B cell (primary cell): Measurements from ENCODE around the gene GALNT6. TPM values are rescaled to one million over a fixed set of nuclear protein-coding genes. Genes with fewer than 3 reads are reported as not detected.

Experiments
- ATAC-seq: fragments of 200-7000 bp; cut with Tn5 transposase; one replicate; pipeline ENCODE4 v1.10.0; 2021; ENCODE audit warnings: low read depth, mild to moderate bottlenecking, moderate number of reproducible peaks, moderate library complexity
- CTCF ChIA-PET: fragments of 350-600 bp; sonication (Branson Sonifier 250); formaldehyde crosslinking; loops from one replicate; lab custom pipeline; 2021; ENCODE audit warnings: antibody characterized with exemption, inconsistent platforms; lab: Charles Lee
- POLR2A ChIA-PET: fragments of 350-600 bp; sonication (Branson Sonifier 250); formaldehyde crosslinking; loops from one replicate; lab custom pipeline; 2021; ENCODE audit warnings: antibody characterized with exemption; lab: Charles Lee
- DNase-seq: peaks from one replicate; pipeline ENCODE4 v3.0.0; 2013
- H2AFZ ChIP-seq: 2 replicates; pipeline ENCODE4 v1.6.1; 2012; ENCODE audit warnings: mild to moderate bottlenecking, low read depth, low read length; ENCODE audit not compliant: insufficient read depth, poor library complexity, severe bottlenecking
- H3K27ac ChIP-seq, 2 donors: 1 replicate in 1 of 2; 2 replicates in 1 of 2; pipeline ENCODE4 v1.5.1; 2012 to 2013; ENCODE audit warnings: low read length in 2 of 2, mild to moderate bottlenecking in 2 of 2, moderate library complexity in 1 of 2
- H3K27me3 ChIP-seq, 4 experiments: fragments of 200-600 bp in 1 of 4; sonication (generic) in 1 of 4; replicated peaks in 1 of 4; 1 replicate in 2 of 4; 2 replicates in 2 of 4; pipeline versions ENCODE4 v1.6.1 to v1.7.0; 2013 to 2016; ENCODE audit warnings: low read length in 3 of 4, mild to moderate bottlenecking in 2 of 4, mixed read lengths in 1 of 4, moderate library complexity in 1 of 4; ENCODE audit not compliant: insufficient read depth in 4 of 4, control insufficient read depth in 3 of 4; ENCODE audit errors: control extremely low read depth in 1 of 4
- H3K36me3 ChIP-seq, 2 experiments: replicated peaks in 1 of 2; 1 replicate in 1 of 2; 2 replicates in 1 of 2; pipeline versions ENCODE4 v1.6.1 to v1.7.1; 2013; ENCODE audit warnings: low read length in 1 of 2; ENCODE audit not compliant: insufficient read depth in 2 of 2, control insufficient read depth in 1 of 2; ENCODE audit errors: control extremely low read depth in 1 of 2, extremely low read depth in 1 of 2
- H3K4me1 ChIP-seq, 2 donors: fragments of 200-600 bp in 1 of 2; sonication (generic) in 1 of 2; 1 replicate in 1 of 2; 2 replicates in 1 of 2; pipeline versions ENCODE4 v1.5.1 to v1.6.1; 2013 to 2017; ENCODE audit warnings: low read length in 2 of 2; ENCODE audit not compliant: control insufficient read depth in 2 of 2, insufficient read depth in 2 of 2
- H3K4me2 ChIP-seq: replicated peaks from 2 replicates; pipeline ENCODE3; 2012; ENCODE audit warnings: mild to moderate bottlenecking, low read depth, low read length; ENCODE audit not compliant: poor library complexity, severe bottlenecking
- H3K4me3 ChIP-seq, 5 experiments: fragments of 200-600 bp in 1 of 5; sonication (generic) in 1 of 5; 1 replicate in 3 of 5; 2 replicates in 2 of 5; pipeline versions ENCODE4 v1.5.1 to v1.7.0; 2011 to 2016; ENCODE audit warnings: low read length in 4 of 5, mild to moderate bottlenecking in 4 of 5, low read depth in 2 of 5, control low read depth in 1 of 5, moderate library complexity in 1 of 5; ENCODE audit not compliant: insufficient read depth in 1 of 5; ENCODE audit errors: control extremely low read depth in 1 of 5, extremely low read depth in 1 of 5
- H3K79me2 ChIP-seq: fragments of 200-600 bp; sonication (generic); one replicate; pipeline ENCODE4 v1.6.0; 2016; ENCODE audit warnings: low read length; ENCODE audit not compliant: control insufficient read depth, insufficient read depth
- H3K9ac ChIP-seq: fragments of 200-600 bp; sonication (generic); 2 replicates; pipeline ENCODE4 v1.6.1; 2017; ENCODE audit warnings: mild to moderate bottlenecking, low read length, moderate library complexity
- H3K9me3 ChIP-seq, 3 donors: one replicate each; pipeline versions ENCODE4 v1.6.1 to v1.7.1; 2013; ENCODE audit warnings: low read length in 2 of 3; ENCODE audit not compliant: control insufficient read depth in 2 of 3, insufficient read depth in 1 of 3; ENCODE audit errors: control extremely low read depth in 1 of 3
- H4K20me1 ChIP-seq: 2 replicates; pipeline ENCODE4 v1.6.0; 2012; ENCODE audit warnings: mild to moderate bottlenecking, low read length; ENCODE audit not compliant: insufficient read depth, control insufficient read depth, poor library complexity, severe bottlenecking
- H3K27ac Mint-ChIP-seq: one replicate; pipeline ENCODE4 v1.8.0; 2021; ENCODE audit warnings: mixed read lengths
- H3K27me3 Mint-ChIP-seq: one replicate; pipeline ENCODE4 v1.8.0; 2021; ENCODE audit warnings: mixed read lengths
- H3K4me1 Mint-ChIP-seq: one replicate; pipeline ENCODE4 v1.8.0; 2021; ENCODE audit warnings: mixed read lengths
- H3K4me3 Mint-ChIP-seq: one replicate; pipeline ENCODE4 v1.8.0; 2021; ENCODE audit warnings: mixed read lengths
- H3K9me3 Mint-ChIP-seq: one replicate; pipeline ENCODE4 v1.8.0; 2022; ENCODE audit warnings: mixed read lengths; ENCODE audit not compliant: insufficient read depth
- EZH2 ChIP-seq: IDR thresholded peaks from 2 replicates; pipeline ENCODE4 v1.6.1; 2012; ENCODE audit warnings: borderline replicate concordance, low read depth, mild to moderate bottlenecking, moderate library complexity, low read length; ENCODE audit not compliant: insufficient read depth, poor library complexity, severe bottlenecking
- WGBS: methylation state at CpG from one replicate; pipeline ENCODE4 v1.1.5; 2013; ENCODE audit warnings: missing lambda C conversion rate; ENCODE audit not compliant: insufficient coverage; 5-methylcytosine and 5-hydroxymethylcytosine counted together
- intact Hi-C: fragments of 100-400 bp; cut with micrococcal nuclease; formaldehyde crosslinking; loops from one replicate; pipeline ENCODE4 v1.10.0; 2022
- polyA plus RNA-seq: library from polyadenylated mRNA; depleted of rRNA; stranded (reverse); fragments of >200 nt; gene quantifications from 2 replicates; pipeline ENCODE4 v1.2.3, GENCODE V29; 2012
- total RNA-seq, 2 donors: library from RNA; stranded (reverse); fragments of 120-200 nt in 1 of 2; gene quantifications; 1 replicate in 1 of 2; 2 replicates in 1 of 2; pipeline versions ENCODE4 v1.2.3 to v1.2.4, GENCODE V29; 2013 to 2022
- TF ChIP-seq, protein P1 (sequence below): fragments of 200-600 bp; IDR thresholded peaks from one replicate; pipeline ENCODE4 v1.8.0; 2022; ENCODE audit warnings: antibody characterized with exemption, mild to moderate bottlenecking

GALNT6 gene
- total and polyA plus RNA-seq, 2 donors (not counting 1 experiment from before 2014, with no cell fraction given): 9.0 to 10.3 TPM

DNA sequence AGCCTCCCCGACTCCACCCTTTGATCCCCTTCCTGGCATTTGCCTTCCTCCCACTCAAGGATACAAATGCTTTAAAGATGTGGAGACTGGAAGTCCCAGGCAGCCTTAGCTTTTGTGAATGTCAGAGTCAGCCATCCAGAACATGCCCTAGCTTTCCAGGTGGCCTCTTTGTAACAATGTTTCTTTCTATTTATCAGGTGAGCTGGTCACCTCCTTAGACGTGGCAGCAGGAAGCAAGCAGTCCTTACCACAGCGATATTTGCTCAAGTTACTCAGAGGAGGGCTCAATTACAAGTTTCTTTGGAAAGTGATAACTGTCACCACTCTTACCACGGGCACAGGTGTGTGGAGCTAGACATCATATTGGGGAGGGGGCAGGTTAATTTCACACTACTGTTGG, 4.9 kb downstream of the GALNT6 start:
- Histone ChIP-seq H4K20me1 (no peaks in the 10 kb centered on the region), H2AFZ (no peak overlapping the region), H3K27ac (no peak overlapping the region), H3K4me1 (peaks cover 56 to 60% of the 10 kb centered on the region in 2 donors), H3K9me3 (no peaks in the 10 kb centered on the region), H3K79me2 (peaks cover 10% of the 10 kb centered on the region), H3K36me3 (peaks cover 0 to 12% of the 10 kb centered on the region in 2 experiments), H3K27me3 (no peaks in the 10 kb centered on the region), H3K4me2 (no peak overlapping the region), H3K9ac (no peak overlapping the region), H3K4me3 (no peak overlapping the region)
- POLR2A ChIA-PET: no interaction called here
- 35% methylated on average over 2 of the region's 4 CpGs for WGBS
- peaks cover 59% of the 10 kb centered on the region for H3K4me1 Mint-ChIP-seq
- no peak overlapping the region for H3K27ac Mint-ChIP-seq
- no peak overlapping the region for H3K4me3 Mint-ChIP-seq
- CTCF ChIA-PET: interaction anchor here (0.7 to 2.5 kb wide), 3 partner anchors 35 to 640 kb away, joined by 3 to 8 read pairs (median 3); no protein-coding TSS in a partner anchor
- intact Hi-C loops: no loop called here
- ATAC-seq (no peak), DNase-seq (no peak)
- H3K9me3 Mint-ChIP-seq: no peaks in the 10 kb centered on the region
- no peaks in the 10 kb centered on the region for H3K27me3 Mint-ChIP-seq
- TF ChIP-seq, protein P1, sequence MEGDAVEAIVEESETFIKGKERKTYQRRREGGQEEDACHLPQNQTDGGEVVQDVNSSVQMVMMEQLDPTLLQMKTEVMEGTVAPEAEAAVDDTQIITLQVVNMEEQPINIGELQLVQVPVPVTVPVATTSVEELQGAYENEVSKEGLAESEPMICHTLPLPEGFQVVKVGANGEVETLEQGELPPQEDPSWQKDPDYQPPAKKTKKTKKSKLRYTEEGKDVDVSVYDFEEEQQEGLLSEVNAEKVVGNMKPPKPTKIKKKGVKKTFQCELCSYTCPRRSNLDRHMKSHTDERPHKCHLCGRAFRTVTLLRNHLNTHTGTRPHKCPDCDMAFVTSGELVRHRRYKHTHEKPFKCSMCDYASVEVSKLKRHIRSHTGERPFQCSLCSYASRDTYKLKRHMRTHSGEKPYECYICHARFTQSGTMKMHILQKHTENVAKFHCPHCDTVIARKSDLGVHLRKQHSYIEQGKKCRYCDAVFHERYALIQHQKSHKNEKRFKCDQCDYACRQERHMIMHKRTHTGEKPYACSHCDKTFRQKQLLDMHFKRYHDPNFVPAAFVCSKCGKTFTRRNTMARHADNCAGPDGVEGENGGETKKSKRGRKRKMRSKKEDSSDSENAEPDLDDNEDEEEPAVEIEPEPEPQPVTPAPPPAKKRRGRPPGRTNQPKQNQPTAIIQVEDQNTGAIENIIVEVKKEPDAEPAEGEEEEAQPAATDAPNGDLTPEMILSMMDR: no peak
- no peak for TF ChIP-seq EZH2

DNA sequence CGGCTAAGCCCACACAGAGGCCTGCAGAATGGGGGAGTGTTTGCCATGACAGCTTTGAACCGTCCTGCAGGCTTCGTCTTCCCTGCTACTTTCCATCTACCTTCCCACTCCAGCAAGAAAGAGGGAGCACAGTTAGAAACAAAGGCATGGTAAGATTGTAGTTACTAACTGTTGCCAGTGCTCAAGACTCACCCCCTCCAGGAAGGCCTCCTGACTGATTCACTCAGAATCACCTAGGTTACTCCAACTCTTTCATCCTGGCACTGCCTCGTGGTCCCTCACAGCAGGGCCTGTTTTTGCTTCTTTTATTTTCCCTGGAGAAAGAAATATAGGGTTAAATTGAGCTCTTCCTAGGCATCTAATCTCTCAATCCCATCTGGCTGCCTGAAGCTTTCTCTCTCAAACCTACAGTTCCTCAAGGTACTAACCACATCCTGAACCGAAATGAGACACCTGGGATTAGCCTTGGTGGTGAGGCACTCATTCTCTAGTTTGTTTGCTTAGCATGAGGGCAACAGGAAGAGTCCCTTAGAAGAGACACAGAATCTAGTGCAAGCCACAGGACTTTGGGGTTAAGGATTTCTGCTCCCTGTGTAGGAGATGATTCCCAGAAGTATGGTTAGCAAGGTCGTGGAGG, 7.8 kb downstream of the GALNT6 start:
- Histone ChIP-seq H3K79me2 (peaks cover 31% of the 10 kb centered on the region), H4K20me1 (no peaks in the 10 kb centered on the region), H3K27ac (no peak overlapping the region), H3K36me3 (peaks cover 0 to 27% of the 10 kb centered on the region in 2 experiments), H3K9me3 (no peaks in the 10 kb centered on the region), H3K4me3 (no peak overlapping the region), H3K4me1 (peaks cover 42% of the 10 kb centered on the region in 2 donors), H2AFZ (no peak overlapping the region), H3K9ac (no peak overlapping the region), H3K27me3 (no peaks in the 10 kb centered on the region), H3K4me2 (peak overlapping the region; percentile 7)
- Mint-ChIP-seq H3K27ac (peak overlapping the region; percentile 18), H3K9me3 (no peaks in the 10 kb centered on the region), H3K4me3 (no peak overlapping the region), H3K27me3 (no peaks in the 10 kb centered on the region), H3K4me1 (peaks cover 37% of the 10 kb centered on the region)
- TF ChIP-seq, protein P1: no peak
- TF ChIP-seq EZH2: no peak
- ATAC-seq (no peak), DNase-seq (no peak)
- POLR2A ChIA-PET: no interaction called here
- CTCF ChIA-PET: interaction anchor here (1.1 kb wide), 1 partner anchor 9 kb away, joined by 3 read pairs; no protein-coding TSS in a partner anchor
- intact Hi-C loops: no loop called here
- WGBS: 13% methylated on average over 1 of the region's 6 CpGs
